ENCODE results near the gene HTR1D. TPM values are rescaled to one million over a fixed set of nuclear protein-coding genes. Genes with fewer than 3 reads are reported as not detected.

Gene HTR1D
- total and polyA plus RNA-seq, 4 donors: 0.05 TPM; not detected in 3

- Histone ChIP-seq H3K9ac (ENCODE audit: low read depth in 1 of 2, low read length in 2 of 2) (no peak overlapping the region), H3K9me3 (ENCODE audit: control insufficient read depth in 4 of 4, low read length in 3 of 4) (no peaks in the 10 kb centered on the region), H3K27ac (ENCODE audit: low read depth in 1 of 2, low read length in 2 of 2) (no peak overlapping the region), H3K36me3 (ENCODE audit: control insufficient read depth in 4 of 4, insufficient read depth in 3 of 4, low read depth in 1 of 4, low read length in 3 of 4) (no peaks in the 10 kb centered on the region), H3K4me1 (ENCODE audit: control insufficient read depth in 4 of 4, insufficient read depth in 4 of 4, low read length in 3 of 4) (peaks cover 0 to 16% (median 5%) of the 10 kb centered on the region in 4 donors), H3K4me3 (ENCODE audit: low read depth in 1 of 3, low read length in 3 of 3) (no peak overlapping the region), H3K27me3 (ENCODE audit: control insufficient read depth in 4 of 4, insufficient read depth in 4 of 4, low read length in 3 of 4) (no peaks in the 10 kb centered on the region)
- TF ChIP-seq TAF1 (conservative IDR thresholded peaks at IDR 0.05) (no peak), NR2F2 (IDR thresholded peaks at IDR 0.05) (no peak), SP1 (IDR thresholded peaks at IDR 0.05) (no peak), EGR1 (IDR thresholded peaks at IDR 0.05; ENCODE audit: low read depth in 2 of 2) (no peak), JUND (IDR thresholded peaks at IDR 0.05) (no peak), GABPA (IDR thresholded peaks at IDR 0.05 in 1 of 2, conservative IDR thresholded peaks at IDR 0.05 in 1 of 2) (no peak), HNF4G (IDR thresholded peaks at IDR 0.05) (no peak), FOXA2 (IDR thresholded peaks at IDR 0.05) (no peak), YY1 (IDR thresholded peaks at IDR 0.05) (no peak), ATF3 (IDR thresholded peaks at IDR 0.05) (no peak), RXRA (IDR thresholded peaks at IDR 0.05) (no peak), HNF4A (conservative IDR thresholded peaks at IDR 0.05) (no peak), FOXA1 (IDR thresholded peaks at IDR 0.05) (no peak), RAD21 (IDR thresholded peaks at IDR 0.05) (no peak)
- TF ChIP-seq, protein P1, sequence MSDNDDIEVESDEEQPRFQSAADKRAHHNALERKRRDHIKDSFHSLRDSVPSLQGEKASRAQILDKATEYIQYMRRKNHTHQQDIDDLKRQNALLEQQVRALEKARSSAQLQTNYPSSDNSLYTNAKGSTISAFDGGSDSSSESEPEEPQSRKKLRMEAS (IDR thresholded peaks at IDR 0.05): no peak
- TF ChIP-seq, protein P2, sequence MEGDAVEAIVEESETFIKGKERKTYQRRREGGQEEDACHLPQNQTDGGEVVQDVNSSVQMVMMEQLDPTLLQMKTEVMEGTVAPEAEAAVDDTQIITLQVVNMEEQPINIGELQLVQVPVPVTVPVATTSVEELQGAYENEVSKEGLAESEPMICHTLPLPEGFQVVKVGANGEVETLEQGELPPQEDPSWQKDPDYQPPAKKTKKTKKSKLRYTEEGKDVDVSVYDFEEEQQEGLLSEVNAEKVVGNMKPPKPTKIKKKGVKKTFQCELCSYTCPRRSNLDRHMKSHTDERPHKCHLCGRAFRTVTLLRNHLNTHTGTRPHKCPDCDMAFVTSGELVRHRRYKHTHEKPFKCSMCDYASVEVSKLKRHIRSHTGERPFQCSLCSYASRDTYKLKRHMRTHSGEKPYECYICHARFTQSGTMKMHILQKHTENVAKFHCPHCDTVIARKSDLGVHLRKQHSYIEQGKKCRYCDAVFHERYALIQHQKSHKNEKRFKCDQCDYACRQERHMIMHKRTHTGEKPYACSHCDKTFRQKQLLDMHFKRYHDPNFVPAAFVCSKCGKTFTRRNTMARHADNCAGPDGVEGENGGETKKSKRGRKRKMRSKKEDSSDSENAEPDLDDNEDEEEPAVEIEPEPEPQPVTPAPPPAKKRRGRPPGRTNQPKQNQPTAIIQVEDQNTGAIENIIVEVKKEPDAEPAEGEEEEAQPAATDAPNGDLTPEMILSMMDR (IDR thresholded peaks at IDR 0.05; ENCODE audit: low read depth, low read length, missing input control): no peak
- TF ChIP-seq, protein P3, sequence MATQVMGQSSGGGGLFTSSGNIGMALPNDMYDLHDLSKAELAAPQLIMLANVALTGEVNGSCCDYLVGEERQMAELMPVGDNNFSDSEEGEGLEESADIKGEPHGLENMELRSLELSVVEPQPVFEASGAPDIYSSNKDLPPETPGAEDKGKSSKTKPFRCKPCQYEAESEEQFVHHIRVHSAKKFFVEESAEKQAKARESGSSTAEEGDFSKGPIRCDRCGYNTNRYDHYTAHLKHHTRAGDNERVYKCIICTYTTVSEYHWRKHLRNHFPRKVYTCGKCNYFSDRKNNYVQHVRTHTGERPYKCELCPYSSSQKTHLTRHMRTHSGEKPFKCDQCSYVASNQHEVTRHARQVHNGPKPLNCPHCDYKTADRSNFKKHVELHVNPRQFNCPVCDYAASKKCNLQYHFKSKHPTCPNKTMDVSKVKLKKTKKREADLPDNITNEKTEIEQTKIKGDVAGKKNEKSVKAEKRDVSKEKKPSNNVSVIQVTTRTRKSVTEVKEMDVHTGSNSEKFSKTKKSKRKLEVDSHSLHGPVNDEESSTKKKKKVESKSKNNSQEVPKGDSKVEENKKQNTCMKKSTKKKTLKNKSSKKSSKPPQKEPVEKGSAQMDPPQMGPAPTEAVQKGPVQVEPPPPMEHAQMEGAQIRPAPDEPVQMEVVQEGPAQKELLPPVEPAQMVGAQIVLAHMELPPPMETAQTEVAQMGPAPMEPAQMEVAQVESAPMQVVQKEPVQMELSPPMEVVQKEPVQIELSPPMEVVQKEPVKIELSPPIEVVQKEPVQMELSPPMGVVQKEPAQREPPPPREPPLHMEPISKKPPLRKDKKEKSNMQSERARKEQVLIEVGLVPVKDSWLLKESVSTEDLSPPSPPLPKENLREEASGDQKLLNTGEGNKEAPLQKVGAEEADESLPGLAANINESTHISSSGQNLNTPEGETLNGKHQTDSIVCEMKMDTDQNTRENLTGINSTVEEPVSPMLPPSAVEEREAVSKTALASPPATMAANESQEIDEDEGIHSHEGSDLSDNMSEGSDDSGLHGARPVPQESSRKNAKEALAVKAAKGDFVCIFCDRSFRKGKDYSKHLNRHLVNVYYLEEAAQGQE (IDR thresholded peaks at IDR 0.05): no peak
- TF ChIP-seq, protein P4, sequence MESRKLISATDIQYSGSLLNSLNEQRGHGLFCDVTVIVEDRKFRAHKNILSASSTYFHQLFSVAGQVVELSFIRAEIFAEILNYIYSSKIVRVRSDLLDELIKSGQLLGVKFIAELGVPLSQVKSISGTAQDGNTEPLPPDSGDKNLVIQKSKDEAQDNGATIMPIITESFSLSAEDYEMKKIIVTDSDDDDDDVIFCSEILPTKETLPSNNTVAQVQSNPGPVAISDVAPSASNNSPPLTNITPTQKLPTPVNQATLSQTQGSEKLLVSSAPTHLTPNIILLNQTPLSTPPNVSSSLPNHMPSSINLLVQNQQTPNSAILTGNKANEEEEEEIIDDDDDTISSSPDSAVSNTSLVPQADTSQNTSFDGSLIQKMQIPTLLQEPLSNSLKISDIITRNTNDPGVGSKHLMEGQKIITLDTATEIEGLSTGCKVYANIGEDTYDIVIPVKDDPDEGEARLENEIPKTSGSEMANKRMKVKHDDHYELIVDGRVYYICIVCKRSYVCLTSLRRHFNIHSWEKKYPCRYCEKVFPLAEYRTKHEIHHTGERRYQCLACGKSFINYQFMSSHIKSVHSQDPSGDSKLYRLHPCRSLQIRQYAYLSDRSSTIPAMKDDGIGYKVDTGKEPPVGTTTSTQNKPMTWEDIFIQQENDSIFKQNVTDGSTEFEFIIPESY (IDR thresholded peaks at IDR 0.05): no peak
- 45% methylated on average over 6 of the region's 6 CpGs for WGBS
- DNase-seq (ENCODE audit: low spot score): no peak
Measured at GRCh38 chr1:23188434-23188884, 28.8 kb downstream of the HTR1D start.
